DOHH2 (cell line): ENCODE measurements around the gene RASA3.
"Not testable (repeated sequence)": the region's sequence is repeated elsewhere in the genome, so short reads cannot be mapped to it uniquely, and the experiment has no call there.

Experiments
- H3F3A ChIP-seq: fragments of 200-600 bp; sonication (generic), shearing (Covaris generic); 2 replicates; pipeline ENCODE4 v1.6.0; 2016; ENCODE audit warnings: antibody characterized with exemption, mild to moderate bottlenecking; ENCODE audit not compliant: control insufficient read depth, insufficient read depth
- H3K27ac ChIP-seq: fragments of 200-600 bp; sonication (generic); 2 replicates; pipeline ENCODE4 v1.5.1; 2014; ENCODE audit warnings: low read depth, mild to moderate bottlenecking, low read length, moderate library complexity
- H3K27me3 ChIP-seq: fragments of 200-600 bp; sonication (generic); 2 replicates; pipeline ENCODE4 v1.6.1; 2014; ENCODE audit warnings: mild to moderate bottlenecking, low read length, mixed read lengths; ENCODE audit not compliant: control insufficient read depth
- H3K36me3 ChIP-seq: fragments of 200-600 bp; sonication (generic); 2 replicates; pipeline ENCODE4 v1.6.1; 2014; ENCODE audit warnings: mild to moderate bottlenecking, low read length, moderate library complexity, mixed read lengths; ENCODE audit not compliant: control insufficient read depth
- H3K4me1 ChIP-seq: fragments of 200-600 bp; sonication (generic); 2 replicates; pipeline ENCODE4 v1.6.1; 2014; ENCODE audit warnings: mild to moderate bottlenecking, low read length, mixed read lengths; ENCODE audit not compliant: control insufficient read depth
- H3K4me2 ChIP-seq: fragments of 200-600 bp; sonication (generic); 2 replicates; pipeline ENCODE4 v1.6.0; 2014; ENCODE audit warnings: mild to moderate bottlenecking, low read length, moderate library complexity
- H3K4me3 ChIP-seq: fragments of 200-600 bp; sonication (generic); 2 replicates; pipeline ENCODE4 v1.5.1; 2014; ENCODE audit warnings: mild to moderate bottlenecking, low read length, mixed read lengths
- H3K79me2 ChIP-seq: fragments of 200-600 bp; sonication (generic); 2 replicates; pipeline ENCODE4 v1.6.1; 2014; ENCODE audit warnings: mild to moderate bottlenecking, low read length, mixed read lengths; ENCODE audit not compliant: control insufficient read depth
- H3K9me2 ChIP-seq: fragments of 200-600 bp; sonication (generic); replicated peaks from 2 replicates; pipeline ENCODE4 v1.6.1; 2014; ENCODE audit warnings: mild to moderate bottlenecking, low read length, mixed read lengths; ENCODE audit not compliant: control insufficient read depth
- H3K9me3 ChIP-seq: fragments of 200-600 bp; sonication (generic); 2 replicates; pipeline ENCODE4 v1.6.1; 2014; ENCODE audit warnings: antibody characterized with exemption, low read length, mixed read lengths; ENCODE audit not compliant: control insufficient read depth, insufficient read depth
- H4K20me1 ChIP-seq: fragments of 200-600 bp; sonication (generic); 2 replicates; pipeline ENCODE4 v1.6.0; 2014; ENCODE audit warnings: low read depth, mild to moderate bottlenecking, antibody characterized with exemption, low read length, moderate library complexity; ENCODE audit not compliant: control insufficient read depth, insufficient read depth
- CTCF ChIP-seq: fragments of 200-600 bp; sonication (generic); IDR thresholded peaks from one replicate; pipeline ENCODE4 v1.5.1; 2014; ENCODE audit warnings: antibody characterized with exemption, mild to moderate bottlenecking, low read depth, low read length; ENCODE audit not compliant: poor library complexity, severe bottlenecking
- EZH2phosphoT487 ChIP-seq: fragments of 200-600 bp; sonication (generic); IDR thresholded peaks from 2 replicates; pipeline ENCODE4 v1.6.1; 2017; ENCODE audit warnings: borderline replicate concordance, mild to moderate bottlenecking, antibody characterized with exemption, low read length, moderate library complexity, mixed read lengths

The RASA3 gene

GRCh38 chr13:114115796-114116195, 16.6 kb downstream of the RASA3 start:
- H3K36me3 ChIP-seq = no peaks in the 10 kb centered on the region
- no peak overlapping the region for H3K27ac ChIP-seq
- no peaks in the 10 kb centered on the region for H4K20me1 ChIP-seq
- H3K4me2 ChIP-seq = no peak overlapping the region
- no peaks in the 10 kb centered on the region for H3F3A ChIP-seq
- H3K9me2 ChIP-seq = no peaks in the 10 kb centered on the region
- H3K9me3 ChIP-seq = no peaks in the 10 kb centered on the region
- no peak overlapping the region for H3K4me3 ChIP-seq
- H3K79me2 ChIP-seq = no peaks in the 10 kb centered on the region
- H3K27me3 ChIP-seq = no peaks in the 10 kb centered on the region
- no peaks in the 10 kb centered on the region for H3K4me1 ChIP-seq
- TF ChIP-seq CTCF = no peak
- no peak for TF ChIP-seq EZH2phosphoT487

DNA sequence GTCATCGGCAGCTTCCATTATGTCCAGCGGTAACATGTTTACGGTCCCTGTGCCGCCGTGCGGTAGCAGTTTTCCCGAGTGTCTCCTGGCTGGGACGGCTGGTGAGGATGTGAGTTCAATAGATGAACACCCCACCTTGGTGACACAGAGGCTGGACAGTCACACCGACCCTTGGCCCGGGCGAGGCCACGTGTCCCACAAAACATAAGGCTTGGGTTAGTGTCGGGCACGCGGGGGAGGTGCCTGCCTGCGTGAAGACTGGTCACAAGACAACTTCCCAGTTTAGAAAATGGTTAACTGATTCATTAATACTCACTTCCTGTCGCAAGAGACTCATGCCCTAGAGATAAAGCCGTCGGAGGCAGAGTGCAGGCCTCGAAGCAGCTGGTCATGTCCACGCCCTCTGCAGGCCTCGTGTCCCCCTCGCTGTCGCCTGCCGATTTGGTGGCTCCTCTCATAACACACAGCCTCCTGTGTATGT, 17.2 kb downstream of the RASA3 start:
- Histone ChIP-seq H3K4me2 (no peak overlapping the region), H4K20me1 (no peaks in the 10 kb centered on the region), H3K79me2 (no peaks in the 10 kb centered on the region), H3K9me3 (no peaks in the 10 kb centered on the region), H3K4me1 (no peaks in the 10 kb centered on the region), H3K27ac (no peak overlapping the region), H3K4me3 (no peak overlapping the region), H3F3A (no peaks in the 10 kb centered on the region), H3K36me3 (no peaks in the 10 kb centered on the region), H3K27me3 (no peaks in the 10 kb centered on the region), H3K9me2 (no peaks in the 10 kb centered on the region)
- TF ChIP-seq CTCF (no peak), EZH2phosphoT487 (no peak)

- H3K4me1 ChIP-seq, H3K9me2 ChIP-seq, H3F3A ChIP-seq, H3K4me2 ChIP-seq, H3K36me3 ChIP-seq, H3K27ac ChIP-seq, H4K20me1 ChIP-seq, H3K79me2 ChIP-seq, H3K4me3 ChIP-seq, H3K9me3 ChIP-seq, H3K27me3 ChIP-seq: not testable (repeated sequence)
Observed at GRCh38 chr13:114114666-114115065, 17.8 kb downstream of the RASA3 start.

- Histone ChIP-seq H3K9me3 (no peaks in the 10 kb centered on the region), H3K4me3 (no peak overlapping the region), H3K36me3 (no peaks in the 10 kb centered on the region), H3F3A (no peaks in the 10 kb centered on the region), H3K4me1 (no peaks in the 10 kb centered on the region), H3K9me2 (no peaks in the 10 kb centered on the region), H3K27ac (no peak overlapping the region), H3K79me2 (no peaks in the 10 kb centered on the region), H3K27me3 (no peaks in the 10 kb centered on the region), H4K20me1 (no peaks in the 10 kb centered on the region), H3K4me2 (no peak overlapping the region)
- TF ChIP-seq CTCF = no peak
- no peak for TF ChIP-seq EZH2phosphoT487
Observed at GRCh38 chr13:114114006-114114640, 18.3 kb downstream of the RASA3 start.

DNA sequence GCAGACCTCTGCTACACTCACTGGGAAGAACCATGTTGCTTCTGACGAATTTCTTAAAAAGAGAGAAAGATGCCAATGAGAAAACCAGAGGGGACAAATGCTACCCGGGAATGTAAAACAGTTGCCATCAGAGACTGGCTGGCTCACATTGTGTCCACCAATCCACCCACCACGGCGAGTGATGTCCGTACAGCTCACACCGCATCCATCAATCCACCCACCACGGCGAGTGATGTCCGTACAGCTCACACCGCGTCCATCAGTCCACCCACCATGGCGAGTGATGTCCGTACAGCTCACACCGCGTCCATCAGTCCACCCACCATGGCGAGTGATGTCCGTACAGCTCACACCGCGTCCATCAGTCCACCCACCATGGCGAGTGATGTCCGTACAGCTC, 19.0 kb downstream of the RASA3 start:
- not testable (repeated sequence) for H3K9me2 ChIP-seq, H3K36me3 ChIP-seq, H3K79me2 ChIP-seq, H3K4me2 ChIP-seq, H3K27me3 ChIP-seq, H3F3A ChIP-seq, H3K27ac ChIP-seq, H3K4me3 ChIP-seq, H4K20me1 ChIP-seq, H3K4me1 ChIP-seq, H3K9me3 ChIP-seq
